Ovary (tissue), 1 donor: ENCODE data around the gene KRTAP10-7.

ENCODE experiments used
- EP300 ChIP-seq: sonication (generic); formaldehyde crosslinking; IDR thresholded peaks from one replicate; pipeline ENCODE4 v1.6.1; 2017; ENCODE audit warnings: antibody characterized with exemption
- POLR2A ChIP-seq: fragments of 450-650 bp; IDR thresholded peaks from one replicate; pipeline ENCODE4 v1.6.1; 2017; ENCODE audit warnings: antibody characterized with exemption, mild to moderate bottlenecking, moderate library complexity

DNA sequence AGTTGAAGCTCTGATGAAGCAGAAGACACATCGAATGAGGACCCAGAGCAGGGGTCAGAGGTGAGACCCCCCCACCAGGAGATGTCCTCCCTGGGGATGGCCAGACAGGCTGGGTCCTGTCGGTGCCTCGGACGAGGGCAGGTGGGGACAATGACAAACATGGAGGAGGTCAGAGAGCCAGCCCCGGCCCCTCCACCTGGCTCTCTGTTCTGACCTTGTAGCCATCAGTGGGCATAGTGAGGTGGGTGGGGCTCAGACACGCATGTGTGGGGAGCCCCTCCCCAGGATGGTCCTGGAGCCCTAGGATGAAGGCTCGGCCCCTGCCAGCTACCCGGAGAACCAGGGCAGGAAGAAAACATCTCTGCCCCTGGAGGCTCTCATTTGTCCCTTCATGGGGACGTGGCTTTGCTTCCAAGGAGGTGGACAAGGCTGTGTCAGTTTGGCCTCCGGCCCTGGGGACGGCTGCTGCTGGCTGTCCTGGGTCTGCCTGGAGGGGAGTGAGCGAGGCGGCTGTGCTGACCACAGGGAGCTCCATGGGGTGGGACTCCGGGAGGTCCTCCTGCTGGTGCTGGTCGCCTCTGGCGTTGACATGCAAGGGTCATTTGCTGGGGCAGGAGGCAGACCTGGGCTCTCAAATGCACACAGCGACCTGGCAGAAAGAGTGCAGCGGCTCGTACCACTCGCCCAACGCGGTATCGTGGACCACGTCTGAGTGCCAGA lies 10.7 kb upstream of the KRTAP10-7 start:
- TF ChIP-seq EP300 (no peak), POLR2A (no peak)
